IMR-90 (cell line): ENCODE results near the gene ZNF468. TPM values are rescaled to one million over a fixed set of nuclear protein-coding genes. Genes with fewer than 3 reads are reported as not detected.

ENCODE experiments used
- ATAC-seq: fragments of 200-7000 bp; cut with Tn5 transposase; 2 replicates; pipeline ENCODE4 v1.9.1; 2020; ENCODE audit warnings: low read depth, mild to moderate bottlenecking, moderate library complexity
- BruUV-seq: library from RNA; stranded (reverse); fragments of 400-500 nt; replicated peaks from 2 replicates; lab custom pipeline; 2021; lab: Mats Ljungman, UMichigan
- CTCF ChIA-PET: fragments of 300-600 bp; formaldehyde crosslinking; extraction: SDS; loops from one replicate; lab custom pipeline; 2021; ENCODE audit warnings: antibody characterized with exemption; lab: Yijun Ruan, JAX
- POLR2A ChIA-PET: fragments of 300-600 bp; sonication (Branson Sonifier 250); formaldehyde crosslinking; loops from one replicate; lab custom pipeline; 2022; ENCODE audit warnings: antibody characterized with exemption; ENCODE audit not compliant: unreplicated experiment; lab: Charles Lee
- DNase-seq: peaks from one replicate; pipeline ENCODE4 v3.0.0; 2013
- H2AFZ ChIP-seq: replicated peaks from 2 replicates; pipeline ENCODE3; 2013; ENCODE audit warnings: low read length, mild to moderate bottlenecking; ENCODE audit not compliant: poor library complexity
- H2AK5ac ChIP-seq: 2 replicates; pipeline ENCODE4 v1.6.1; 2013; ENCODE audit warnings: low read depth, low read length, inconsistent platforms
- H2AK9ac ChIP-seq: replicated peaks from 2 replicates; pipeline ENCODE3; 2013; ENCODE audit warnings: mild to moderate bottlenecking, low read depth, low read length, moderate library complexity; ENCODE audit not compliant: poor library complexity
- H2BK120ac ChIP-seq: 2 replicates; pipeline ENCODE4 v1.6.1; 2013; ENCODE audit warnings: low read depth, low read length, inconsistent platforms
- H2BK15ac ChIP-seq: 3 replicates; pipeline ENCODE4 v1.6.1; 2013; ENCODE audit warnings: low read depth, low read length, inconsistent platforms
- H2BK20ac ChIP-seq: 2 replicates; pipeline ENCODE4 v1.6.1; 2013; ENCODE audit warnings: low read depth, mild to moderate bottlenecking, inconsistent platforms, low read length, moderate library complexity
- H2BK5ac ChIP-seq: 2 replicates; pipeline ENCODE4 v1.6.1; 2013; ENCODE audit warnings: mild to moderate bottlenecking, low read depth, low read length, inconsistent platforms; ENCODE audit not compliant: poor library complexity, severe bottlenecking
- H3K14ac ChIP-seq: replicated peaks from 2 replicates; pipeline ENCODE4 v1.6.1; 2013; ENCODE audit warnings: low read depth, low read length, inconsistent platforms
- H3K18ac ChIP-seq: 2 replicates; pipeline ENCODE4 v1.6.1; 2013; ENCODE audit warnings: low read depth, low read length, control low read depth
- H3K23ac ChIP-seq: 2 replicates; pipeline ENCODE4 v1.6.1; 2013; ENCODE audit warnings: low read depth, low read length, inconsistent platforms
- H3K27ac ChIP-seq: 2 replicates; pipeline ENCODE4 v1.5.1; 2013; ENCODE audit warnings: mild to moderate bottlenecking, control low read depth, low read length; ENCODE audit not compliant: insufficient read depth
- H3K27me3 ChIP-seq: 2 replicates; pipeline ENCODE4 v1.6.1; 2013; ENCODE audit warnings: low read length; ENCODE audit not compliant: control insufficient read depth, insufficient read depth
- H3K36me3 ChIP-seq: 2 replicates; pipeline ENCODE4 v1.6.1; 2013; ENCODE audit warnings: low read length, mixed read lengths; ENCODE audit not compliant: control insufficient read depth, insufficient read depth
- H3K4ac ChIP-seq: 2 replicates; pipeline ENCODE4 v1.6.1; 2013; ENCODE audit warnings: low read depth, low read length, inconsistent platforms
- H3K4me1 ChIP-seq: 2 replicates; pipeline ENCODE4 v1.6.1; 2013; ENCODE audit warnings: low read length, mixed read lengths; ENCODE audit not compliant: control insufficient read depth, insufficient read depth
- H3K4me2 ChIP-seq: 2 replicates; pipeline ENCODE4 v1.6.1; 2013; ENCODE audit warnings: low read depth, mild to moderate bottlenecking, control low read depth, low read length, moderate library complexity
- H3K4me3 ChIP-seq: 2 replicates; pipeline ENCODE4 v1.5.1; 2013; ENCODE audit warnings: low read depth, mild to moderate bottlenecking, control low read depth, low read length, moderate library complexity; ENCODE audit not compliant: insufficient read depth
- H3K56ac ChIP-seq: 2 replicates; pipeline ENCODE4 v1.6.1; 2013; ENCODE audit warnings: low read length, inconsistent platforms; ENCODE audit not compliant: insufficient read depth; ENCODE audit errors: extremely low read depth
- H3K79me1 ChIP-seq, 2 experiments: 2 replicates each; pipeline ENCODE4 v1.6.1; 2013; ENCODE audit warnings: low read length in 2 of 2, inconsistent platforms in 1 of 2, low read depth in 1 of 2
- H3K9ac ChIP-seq: 2 replicates; pipeline ENCODE4 v1.6.1; 2013; ENCODE audit warnings: low read depth, low read length, control low read depth
- H3K9me1 ChIP-seq: 2 replicates; pipeline ENCODE4 v1.6.1; 2013; ENCODE audit warnings: low read length, inconsistent platforms; ENCODE audit not compliant: insufficient read depth
- H3K9me3 ChIP-seq: 2 replicates; pipeline ENCODE4 v1.6.1; 2013; ENCODE audit warnings: low read length; ENCODE audit not compliant: control insufficient read depth, insufficient read depth
- H4K20me1 ChIP-seq: 2 replicates; pipeline ENCODE4 v1.6.1; 2013; ENCODE audit warnings: low read length, inconsistent platforms; ENCODE audit not compliant: insufficient read depth
- H4K5ac ChIP-seq: 2 replicates; pipeline ENCODE4 v1.6.1; 2013; ENCODE audit warnings: mild to moderate bottlenecking, low read depth, low read length, control low read depth
- H4K8ac ChIP-seq, 2 experiments: 2 replicates each; pipeline ENCODE4 v1.6.1; 2013; ENCODE audit warnings: low read depth in 2 of 2, low read length in 2 of 2, control low read depth in 1 of 2, inconsistent platforms in 1 of 2
- H4K91ac ChIP-seq: 2 replicates; pipeline ENCODE4 v1.6.1; 2013; ENCODE audit warnings: low read depth, low read length, inconsistent platforms; ENCODE audit not compliant: insufficient read depth
- BHLHE40 ChIP-seq: fragments of 150-350 bp; IDR thresholded peaks from 2 replicates; pipeline ENCODE4 v1.6.1; 2016; ENCODE audit warnings: mild to moderate bottlenecking, low read depth, low read length
- CHD1 ChIP-seq: IDR thresholded peaks from 2 replicates; pipeline ENCODE4 v1.6.1; 2012; ENCODE audit warnings: low read depth, low read length, improper control_type of control experiment
- FOS ChIP-seq: fragments of 150-350 bp; IDR thresholded peaks from 2 replicates; pipeline ENCODE4 v1.6.1; 2016; ENCODE audit warnings: low read depth, low read length
- MAFK ChIP-seq: IDR thresholded peaks from 2 replicates; pipeline ENCODE4 v1.6.1; 2012; ENCODE audit warnings: low read depth, low read length, improper control_type of control experiment
- MAZ ChIP-seq: IDR thresholded peaks from 2 replicates; pipeline ENCODE4 v1.6.1; 2012; ENCODE audit warnings: low read depth, mild to moderate bottlenecking, low read length, improper control_type of control experiment, moderate library complexity, borderline replicate concordance
- NFE2L2 ChIP-seq: fragments of 150-350 bp; IDR thresholded peaks from 2 replicates; pipeline ENCODE4 v1.6.1; 2016; ENCODE audit warnings: low read depth, mild to moderate bottlenecking, low read length
- POLR2A ChIP-seq: IDR thresholded peaks from 2 replicates; pipeline ENCODE4 v1.6.1; 2012; ENCODE audit warnings: mild to moderate bottlenecking, low read depth, low read length
- RAD21 ChIP-seq: IDR thresholded peaks from 2 replicates; pipeline ENCODE4 v1.6.1; 2012; ENCODE audit warnings: low read length, improper control_type of control experiment
- RCOR1 ChIP-seq: IDR thresholded peaks from 2 replicates; pipeline ENCODE4 v1.6.1; 2012; ENCODE audit warnings: mild to moderate bottlenecking, low read length, improper control_type of control experiment; ENCODE audit not compliant: insufficient replicate concordance
- RFX5 ChIP-seq: IDR thresholded peaks from 2 replicates; pipeline ENCODE4 v1.8.0; 2012; ENCODE audit warnings: low read depth, mild to moderate bottlenecking, low read length, moderate library complexity
- SMC3 ChIP-seq: fragments of 150-350 bp; IDR thresholded peaks from 2 replicates; pipeline ENCODE4 v1.6.1; 2016; ENCODE audit warnings: low read depth, mild to moderate bottlenecking, antibody characterized with exemption, low read length, moderate library complexity
- WGBS, 2 experiments: methylation state at CpG; one replicate each; pipeline versions ENCODE4 v1.1.5 to v1.1.7; 2013; ENCODE audit warnings: missing lambda C conversion rate in 2 of 2; ENCODE audit not compliant: insufficient read length in 1 of 2; ENCODE audit errors: extremely low coverage in 2 of 2; 5-methylcytosine and 5-hydroxymethylcytosine counted together
- dilution Hi-C: fragments of 300-500 bp; cut with HindIII; formaldehyde crosslinking; loops from one replicate; pipeline ENCODE4 v1.14.3; 2018; ENCODE audit warnings: low sequenced_read_pairs; ENCODE audit not compliant: unreplicated experiment
- in situ Hi-C: fragments of 300-500 bp; cut with MboI; formaldehyde crosslinking; loops from 3 replicates; pipeline ENCODE4 v1.14.3; 2019; ENCODE audit warnings: low sequenced_read_pairs, inconsistent platforms, mixed read lengths
- intact Hi-C: fragments of 100-400 bp; cut with micrococcal nuclease; formaldehyde crosslinking; loops from 2 replicates; pipeline ENCODE4 v1.10.0; 2022
- polyA plus RNA-seq, 3 experiments: library from polyadenylated mRNA; depleted of rRNA; stranded (reverse); fragments of >200 nt; gene quantifications; 2 replicates each; pipeline ENCODE4 v1.2.3, GENCODE V29; 2012; ENCODE audit warnings: low replicate concordance in 1 of 3
- total RNA-seq: library from RNA; depleted of rRNA; stranded (reverse); fragments of >200 nt; gene quantifications from 2 replicates; pipeline ENCODE4 v1.2.3, GENCODE V29; 2012
- TF ChIP-seq, protein P1 (sequence below): conservative IDR thresholded peaks from 2 replicates; pipeline ENCODE4 v1.5.1; 2012; ENCODE audit warnings: mild to moderate bottlenecking, low read depth, low read length, improper control_type of control experiment
- TF ChIP-seq, protein P2 (sequence below): fragments of 150-350 bp; IDR thresholded peaks from 2 replicates; pipeline ENCODE4 v1.6.1; 2017; ENCODE audit warnings: mild to moderate bottlenecking, antibody characterized with exemption, low read length, low read depth

ZNF468 gene
- total and polyA plus RNA-seq, 2 of the 4 experiments (the other 2 are of a cell fraction), result 6.2 to 20.1 TPM

DNA sequence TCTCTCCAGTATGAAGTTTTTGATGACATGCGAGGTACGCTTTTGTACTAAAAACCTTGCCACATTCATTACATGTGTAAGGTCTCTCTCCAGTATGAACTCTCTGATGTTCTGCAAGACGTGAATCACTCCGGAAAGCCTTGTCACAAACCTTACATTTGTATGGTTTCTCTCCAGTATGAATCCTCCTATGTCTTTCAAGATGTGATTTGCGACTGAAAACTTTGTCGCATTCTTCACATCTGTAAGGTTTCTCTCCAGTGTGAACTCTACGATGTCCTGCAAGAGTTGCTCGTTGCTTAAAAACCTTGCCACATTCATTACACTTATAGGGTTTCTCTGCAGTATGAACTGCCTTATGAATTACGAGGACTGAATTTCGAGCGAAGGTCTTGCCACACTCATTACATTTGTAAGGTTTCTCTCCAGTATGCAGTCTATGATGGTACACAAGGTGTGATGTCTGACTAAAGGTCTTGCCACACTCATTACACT is 23.5 kb upstream of the ZNF468 start:
- H3K9me1 ChIP-seq, result no peaks in the 10 kb centered on the region
- H4K5ac ChIP-seq, result no peak overlapping the region
- WGBS, 2 experiments, result 0% methylated on average over 1 of the region's 11 CpGs; no CpG with 5 or more reads in 1 of the 2 experiments
- in situ Hi-C loops (no loop called here), dilution Hi-C loops (no loop called here), intact Hi-C loops (no loop called here)
- H2BK5ac ChIP-seq, result no peak overlapping the region
- no peaks in the 10 kb centered on the region for H3K4me1 ChIP-seq
- no peaks in the 10 kb centered on the region for H3K27me3 ChIP-seq
- no peak overlapping the region for H3K23ac ChIP-seq
- no peak overlapping the region for H3K56ac ChIP-seq
- H4K91ac ChIP-seq, result no peak overlapping the region
- H4K20me1 ChIP-seq, result no peaks in the 10 kb centered on the region
- TSS peak; percentile 27 for BruUV-seq
- no peak overlapping the region for H3K14ac ChIP-seq
- peaks cover 56% of the 10 kb centered on the region for H3K9me3 ChIP-seq
- H3K4me2 ChIP-seq, result no peak overlapping the region
- ChIA-PET CTCF (no interaction called here), POLR2A (no interaction called here)
- no peak overlapping the region for H3K18ac ChIP-seq
- no peak for TF ChIP-seq RFX5
- no peak for TF ChIP-seq CHD1
- TF ChIP-seq SMC3, result no peak
- no peak for TF ChIP-seq FOS
- TF ChIP-seq POLR2A, result no peak
- TF ChIP-seq MAFK, result no peak
- no peak for TF ChIP-seq NFE2L2
- TF ChIP-seq, protein P1, sequence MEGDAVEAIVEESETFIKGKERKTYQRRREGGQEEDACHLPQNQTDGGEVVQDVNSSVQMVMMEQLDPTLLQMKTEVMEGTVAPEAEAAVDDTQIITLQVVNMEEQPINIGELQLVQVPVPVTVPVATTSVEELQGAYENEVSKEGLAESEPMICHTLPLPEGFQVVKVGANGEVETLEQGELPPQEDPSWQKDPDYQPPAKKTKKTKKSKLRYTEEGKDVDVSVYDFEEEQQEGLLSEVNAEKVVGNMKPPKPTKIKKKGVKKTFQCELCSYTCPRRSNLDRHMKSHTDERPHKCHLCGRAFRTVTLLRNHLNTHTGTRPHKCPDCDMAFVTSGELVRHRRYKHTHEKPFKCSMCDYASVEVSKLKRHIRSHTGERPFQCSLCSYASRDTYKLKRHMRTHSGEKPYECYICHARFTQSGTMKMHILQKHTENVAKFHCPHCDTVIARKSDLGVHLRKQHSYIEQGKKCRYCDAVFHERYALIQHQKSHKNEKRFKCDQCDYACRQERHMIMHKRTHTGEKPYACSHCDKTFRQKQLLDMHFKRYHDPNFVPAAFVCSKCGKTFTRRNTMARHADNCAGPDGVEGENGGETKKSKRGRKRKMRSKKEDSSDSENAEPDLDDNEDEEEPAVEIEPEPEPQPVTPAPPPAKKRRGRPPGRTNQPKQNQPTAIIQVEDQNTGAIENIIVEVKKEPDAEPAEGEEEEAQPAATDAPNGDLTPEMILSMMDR, result no peak
- no peak for TF ChIP-seq MAZ
- TF ChIP-seq BHLHE40, result no peak
- TF ChIP-seq RCOR1, result no peak
- TF ChIP-seq, protein P2, sequence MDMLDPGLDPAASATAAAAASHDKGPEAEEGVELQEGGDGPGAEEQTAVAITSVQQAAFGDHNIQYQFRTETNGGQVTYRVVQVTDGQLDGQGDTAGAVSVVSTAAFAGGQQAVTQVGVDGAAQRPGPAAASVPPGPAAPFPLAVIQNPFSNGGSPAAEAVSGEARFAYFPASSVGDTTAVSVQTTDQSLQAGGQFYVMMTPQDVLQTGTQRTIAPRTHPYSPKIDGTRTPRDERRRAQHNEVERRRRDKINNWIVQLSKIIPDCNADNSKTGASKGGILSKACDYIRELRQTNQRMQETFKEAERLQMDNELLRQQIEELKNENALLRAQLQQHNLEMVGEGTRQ, result no peak
- TF ChIP-seq RAD21, result no peak
- no peak overlapping the region for H2AFZ ChIP-seq
- no peak overlapping the region for H2AK9ac ChIP-seq
- no peak overlapping the region for H2BK120ac ChIP-seq
- no peak overlapping the region for H2BK15ac ChIP-seq
- DNase-seq (no peak), ATAC-seq (no peak)
- H3K4me3 ChIP-seq, result no peak overlapping the region
- no peak overlapping the region for H2AK5ac ChIP-seq
- H2BK20ac ChIP-seq, result no peak overlapping the region
- no peak overlapping the region for H3K9ac ChIP-seq
- no peaks in the 10 kb centered on the region for H3K79me1 ChIP-seq
- H3K36me3 ChIP-seq, result peaks cover 50% of the 10 kb centered on the region
- H3K4ac ChIP-seq, result no peak overlapping the region
- H3K27ac ChIP-seq, result no peak overlapping the region
- H4K8ac ChIP-seq, result no peak overlapping the region
